Psoas muscle (tissue), 8 donors: ENCODE data around the gene FLNB. TPM values are rescaled to one million over a fixed set of nuclear protein-coding genes. Genes with fewer than 3 reads are reported as not detected.
"Not testable (repeated sequence)": the region's sequence is repeated elsewhere in the genome, so short reads cannot be mapped to it uniquely, and the experiment has no call there.

Experiments
- ATAC-seq, 4 donors: fragments of 200-7000 bp; cut with Tn5 transposase; one replicate each; pipeline ENCODE4 v1.9.1; 2020; ENCODE audit warnings: moderate library complexity in 3 of 4, mild to moderate bottlenecking in 2 of 4
- DNase-seq, 2 donors: peaks; one replicate each; pipeline ENCODE4 v3.0.0-alpha.2; 2020
- H3K27ac ChIP-seq: fragments of 200-600 bp; one replicate; pipeline ENCODE4 v1.8.0; 2022
- H3K27me3 ChIP-seq, 3 donors: fragments of 200-600 bp in 1 of 3; one replicate each; pipeline versions ENCODE4 v1.6.1 to v1.8.0; 2013 to 2022; ENCODE audit warnings: low read length in 2 of 3, mild to moderate bottlenecking in 2 of 3, moderate library complexity in 1 of 3; ENCODE audit not compliant: insufficient read depth in 3 of 3
- H3K36me3 ChIP-seq, 2 donors: fragments of 200-600 bp in 1 of 2; one replicate each; pipeline versions ENCODE4 v1.6.1 to v1.8.0; 2013 to 2022; ENCODE audit warnings: low read depth in 1 of 2, mild to moderate bottlenecking in 1 of 2, moderate library complexity in 1 of 2; ENCODE audit not compliant: insufficient read depth in 1 of 2
- H3K4me1 ChIP-seq: fragments of 200-600 bp; one replicate; pipeline ENCODE4 v1.8.0; 2022
- H3K4me3 ChIP-seq: fragments of 200-600 bp; one replicate; pipeline ENCODE4 v1.8.0; 2022; ENCODE audit warnings: mild to moderate bottlenecking
- H3K9me3 ChIP-seq: fragments of 200-600 bp; one replicate; pipeline ENCODE4 v1.8.0; 2022
- WGBS, 3 donors: extraction: QIAGEN DNeasy Blood & Tissue Kit; methylation state at CpG; one replicate each; pipeline versions ENCODE4 v1.1.6 to v1.1.7; 2013; 5-methylcytosine and 5-hydroxymethylcytosine counted together
- intact Hi-C, 2 donors: fragments of 100-400 bp; cut with DNase I; formaldehyde crosslinking; loops; one replicate each; pipeline versions ENCODE4 v1.11.0 to v1.14.2; 2022
- polyA plus RNA-seq, 3 donors: library from polyadenylated mRNA; stranded (reverse); fragments of 200-250 nt; gene quantifications; one replicate each; pipeline ENCODE4 v1.2.3, GENCODE V29; 2013
- total RNA-seq, 4 donors: library from RNA; stranded (reverse); fragmentation: NEBNext Ultra II Directional in 2 of 4; extraction: Animal tissue kit (Norgen Biotek cat#: 25700) in 2 of 4; gene quantifications; one replicate each; pipeline versions ENCODE4 v1.2.1 to v1.2.4, GENCODE V29; 2021 to 2023
- TF ChIP-seq, protein P1 (sequence below): fragments of 200-600 bp; IDR thresholded peaks from one replicate; pipeline ENCODE4 v1.8.0; 2022; ENCODE audit warnings: antibody characterized with exemption
- donor health status: healthy with polysubstance abuse.
- donor health status: DM: no; HTN: no; CAD: no; lungs with moderate emphysema.
- donor health status: Bipolar disorder and iron deficiency.
- donor health status: healthy.
- donor health status: DM: yes; HTN: yes; CAD: no.
- donor health status: DM: no; HTN: no; CAD: no.
- donor health status: DM: no; HTN: no; CAD: no.
- donor health status: DM: yes; HTN: yes; CAD: no.

The FLNB gene
- total and polyA plus RNA-seq, 7 donors, result 6.4 to 17.9 (median 14.7) TPM

DNA sequence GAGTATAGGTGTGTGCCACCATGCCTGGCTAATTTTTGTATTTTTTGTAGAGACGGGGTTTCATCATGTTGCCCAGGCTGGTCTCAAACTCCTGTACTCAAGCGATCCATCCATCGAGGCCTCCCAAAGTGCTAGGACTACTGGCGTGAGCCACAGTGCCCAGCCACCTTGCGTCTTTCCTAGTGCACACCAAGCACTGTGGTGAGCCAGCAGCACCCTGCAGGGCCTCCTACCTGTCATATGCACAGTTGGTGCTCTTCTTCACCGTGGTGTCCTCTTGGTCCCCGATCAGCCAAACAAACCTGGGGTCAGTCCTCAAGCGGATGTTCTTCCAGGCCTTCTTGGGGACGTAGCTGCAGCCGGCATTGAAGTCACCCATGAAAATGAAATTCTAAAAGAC, 189.4 kb downstream of the FLNB start:
- no peak overlapping the region for H3K27ac ChIP-seq
- no peaks in the 10 kb centered on the region for H3K36me3 ChIP-seq
- H3K4me3 ChIP-seq, result no peak overlapping the region
- no peaks in the 10 kb centered on the region for H3K4me1 ChIP-seq
- intact Hi-C loops, result no loop called here
- DNase-seq (no peak), ATAC-seq (no peak)
- H3K27me3 ChIP-seq, result no peaks in the 10 kb centered on the region
- H3K9me3 ChIP-seq, result no peaks in the 10 kb centered on the region
- TF ChIP-seq, protein P1, sequence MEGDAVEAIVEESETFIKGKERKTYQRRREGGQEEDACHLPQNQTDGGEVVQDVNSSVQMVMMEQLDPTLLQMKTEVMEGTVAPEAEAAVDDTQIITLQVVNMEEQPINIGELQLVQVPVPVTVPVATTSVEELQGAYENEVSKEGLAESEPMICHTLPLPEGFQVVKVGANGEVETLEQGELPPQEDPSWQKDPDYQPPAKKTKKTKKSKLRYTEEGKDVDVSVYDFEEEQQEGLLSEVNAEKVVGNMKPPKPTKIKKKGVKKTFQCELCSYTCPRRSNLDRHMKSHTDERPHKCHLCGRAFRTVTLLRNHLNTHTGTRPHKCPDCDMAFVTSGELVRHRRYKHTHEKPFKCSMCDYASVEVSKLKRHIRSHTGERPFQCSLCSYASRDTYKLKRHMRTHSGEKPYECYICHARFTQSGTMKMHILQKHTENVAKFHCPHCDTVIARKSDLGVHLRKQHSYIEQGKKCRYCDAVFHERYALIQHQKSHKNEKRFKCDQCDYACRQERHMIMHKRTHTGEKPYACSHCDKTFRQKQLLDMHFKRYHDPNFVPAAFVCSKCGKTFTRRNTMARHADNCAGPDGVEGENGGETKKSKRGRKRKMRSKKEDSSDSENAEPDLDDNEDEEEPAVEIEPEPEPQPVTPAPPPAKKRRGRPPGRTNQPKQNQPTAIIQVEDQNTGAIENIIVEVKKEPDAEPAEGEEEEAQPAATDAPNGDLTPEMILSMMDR, result no peak
- WGBS, 3 donors, result 95 to 97% (median 97%) methylated on average over 10 of the region's 10 CpGs

DNA sequence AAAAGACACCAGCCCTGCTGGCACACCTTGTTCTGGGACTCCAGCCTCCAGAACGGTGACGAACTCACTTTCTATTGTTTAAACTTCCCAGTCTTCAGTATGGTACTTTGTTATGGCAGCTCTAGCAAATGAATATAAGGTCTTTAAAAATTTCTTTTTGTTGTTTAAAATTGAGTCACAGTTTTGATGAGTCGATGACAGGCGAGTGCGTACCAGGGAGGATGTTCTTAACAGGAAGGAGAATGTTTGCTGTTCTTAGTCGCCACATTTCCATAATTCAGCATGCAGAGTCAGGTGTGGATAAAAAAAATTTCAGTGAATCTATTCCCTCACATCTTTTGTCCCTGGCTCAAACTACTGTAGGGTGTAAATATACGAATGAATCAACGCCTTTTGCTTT, 190.1 kb downstream of the FLNB start:
- H3K36me3 ChIP-seq, result no peaks in the 10 kb centered on the region
- no peak for ATAC-seq
- TF ChIP-seq, protein P1, result no peak
- DNase-seq, result no peak
- intact Hi-C loops, result no loop called here
- no peaks in the 10 kb centered on the region for H3K4me1 ChIP-seq
- H3K9me3 ChIP-seq, result no peaks in the 10 kb centered on the region
- 75 to 81% (median 81%) methylated on average over 8 of the region's 8 CpGs for WGBS, 3 donors
- H3K4me3 ChIP-seq, result no peak overlapping the region
- H3K27ac ChIP-seq, result no peak overlapping the region
- H3K27me3 ChIP-seq, result no peaks in the 10 kb centered on the region

DNA sequence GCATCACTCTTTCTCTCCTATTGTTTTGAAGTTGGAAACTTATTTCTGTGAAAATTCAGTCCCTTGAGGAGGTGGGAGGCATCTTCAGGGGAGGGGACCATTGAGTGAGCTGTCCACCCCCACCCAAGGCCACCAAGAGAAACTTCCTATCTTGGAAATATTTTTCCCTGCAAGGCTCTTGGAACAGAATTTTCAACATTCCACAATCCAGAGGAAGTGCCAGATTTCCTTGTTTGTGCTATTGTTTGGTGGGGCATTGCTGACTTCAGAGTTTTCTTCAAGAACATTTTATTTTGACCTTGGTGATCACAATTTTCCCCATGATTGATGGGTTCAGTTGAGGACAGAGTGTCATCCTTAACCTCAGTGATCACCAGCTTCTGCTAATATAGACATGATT, 190.6 kb downstream of the FLNB start:
- Histone ChIP-seq H3K36me3 (no peaks in the 10 kb centered on the region), H3K4me1 (no peaks in the 10 kb centered on the region), H3K27ac (no peak overlapping the region), H3K4me3 (no peak overlapping the region), H3K9me3 (no peaks in the 10 kb centered on the region), H3K27me3 (no peaks in the 10 kb centered on the region)
- no peak for ATAC-seq
- DNase-seq, result no peak
- TF ChIP-seq, protein P1, result no peak
- intact Hi-C loops, result no loop called here

DNA sequence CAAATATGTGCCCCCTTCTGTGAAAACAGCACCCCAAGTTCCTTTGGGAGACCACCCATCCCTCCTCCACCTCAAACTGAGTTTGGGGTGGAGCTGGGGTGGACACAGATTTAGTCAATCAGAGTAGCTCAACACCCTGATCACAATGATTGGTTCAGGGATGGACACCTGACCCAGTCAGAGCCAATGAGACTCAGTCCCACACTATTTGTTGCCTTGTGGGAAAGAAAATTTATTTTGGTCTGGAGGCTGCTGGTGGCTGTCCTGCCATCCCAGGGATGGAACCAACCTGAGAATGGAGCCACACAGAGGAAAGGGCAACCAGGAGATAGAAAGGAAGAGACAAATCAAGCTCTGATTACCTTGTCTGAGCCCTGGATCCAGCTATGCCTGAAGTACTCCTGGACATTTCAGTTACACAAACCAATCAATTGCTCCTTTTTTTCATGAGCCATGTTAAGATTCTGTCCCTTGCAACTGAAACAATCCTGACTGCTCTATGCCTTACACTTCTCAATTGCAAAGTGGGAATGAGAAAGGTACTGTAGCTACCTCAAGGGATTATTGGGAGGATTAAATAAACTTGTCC, 192.0 kb downstream of the FLNB start:
- no peaks in the 10 kb centered on the region for H3K27me3 ChIP-seq
- ATAC-seq, result no peak
- H3K9me3 ChIP-seq, result no peaks in the 10 kb centered on the region
- H3K36me3 ChIP-seq, result no peaks in the 10 kb centered on the region
- TF ChIP-seq, protein P1, result no peak
- no peak overlapping the region for H3K4me3 ChIP-seq
- no peak overlapping the region for H3K27ac ChIP-seq
- intact Hi-C loops, result no loop called here
- no peaks in the 10 kb centered on the region for H3K4me1 ChIP-seq
- DNase-seq, result no peak

DNA sequence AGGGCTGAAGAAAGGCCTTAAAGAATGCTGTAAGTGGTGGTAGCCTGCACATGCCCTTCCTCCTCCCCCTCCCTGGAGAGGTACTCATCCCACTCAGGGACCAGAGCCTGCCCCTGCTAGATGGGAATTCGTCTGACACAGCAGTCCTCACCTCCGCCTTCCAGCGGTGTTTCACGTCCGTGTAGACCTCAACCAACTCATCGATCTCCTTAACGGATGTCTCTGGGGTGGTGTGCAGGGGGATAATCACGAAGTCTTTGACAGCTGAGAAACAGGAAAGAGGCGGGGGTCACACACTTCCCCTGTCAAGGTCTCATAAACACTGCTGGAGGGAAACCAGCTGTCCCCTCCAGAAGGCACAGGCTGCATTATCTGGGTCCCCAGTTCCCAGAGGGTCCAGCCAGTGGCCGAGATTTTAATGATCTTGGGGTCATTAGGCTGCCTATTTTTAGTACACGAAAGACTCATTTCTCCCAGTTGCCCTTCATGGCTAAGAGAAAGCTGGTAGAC, 192.7 kb downstream of the FLNB start:
- H3K27me3 ChIP-seq, result no peaks in the 10 kb centered on the region
- no peaks in the 10 kb centered on the region for H3K9me3 ChIP-seq
- DNase-seq (no peak), ATAC-seq (no peak)
- no peak overlapping the region for H3K4me3 ChIP-seq
- 32 to 35% (median 33%) methylated on average over 11 of the region's 11 CpGs for WGBS, 3 donors
- H3K36me3 ChIP-seq, result no peaks in the 10 kb centered on the region
- no peak overlapping the region for H3K27ac ChIP-seq
- H3K4me1 ChIP-seq, result no peaks in the 10 kb centered on the region
- TF ChIP-seq, protein P1, result no peak
- intact Hi-C loops, result no loop called here

DNA sequence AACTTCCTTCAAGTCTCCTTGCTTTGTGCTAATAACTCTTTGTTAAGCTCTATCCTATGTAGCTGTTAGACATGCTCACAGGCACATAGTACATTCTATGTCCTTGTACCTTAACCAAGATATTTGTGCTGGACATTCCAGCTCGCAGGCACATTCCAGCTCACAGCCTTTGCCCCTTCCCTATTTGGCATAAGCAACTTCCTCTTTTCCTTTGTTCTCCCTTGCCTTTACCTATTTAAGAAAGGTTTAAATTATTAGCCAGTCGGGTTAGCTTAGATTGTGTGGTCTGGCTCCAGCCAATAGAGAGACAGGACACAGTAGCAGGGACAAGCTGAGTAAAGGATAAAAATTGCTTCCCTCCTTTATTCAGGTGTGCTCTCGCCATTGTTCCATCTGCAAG, 193.2 kb downstream of the FLNB start:
- H3K9me3 ChIP-seq, intact Hi-C loops, H3K27ac ChIP-seq: not testable (repeated sequence)

More for the DNA sequence above, 193.2 kb downstream of the FLNB start:
- H3K4me1 ChIP-seq, H3K4me3 ChIP-seq, DNase-seq, H3K36me3 ChIP-seq, H3K27me3 ChIP-seq, ATAC-seq: not testable (repeated sequence)
- WGBS, 3 donors, result 51 to 64% (median 58%) methylated on average over 3 of the region's 3 CpGs
